ENCODE data around the gene IFNG. TPM values are rescaled to one million over a fixed set of nuclear protein-coding genes. Genes with fewer than 3 reads are reported as not detected.
A peak's percentile ranks its signal among the peaks of the same experiment; 100 is the strongest.

Gene IFNG
- total RNA-seq, 1 experiment from 2014 or later: not detected

GRCh38 chr12:68131867-68132414, 27.6 kb downstream of the IFNG start:
- in situ Hi-C loops (cut with HindIII; ENCODE audit: low pct_unique_long_range_greater_than_20kb, low sequenced_read_pairs): no loop called here
- no peak for DNase-seq (ENCODE audit: low read depth, low spot score)

- DNase-seq (ENCODE audit: low read depth, low spot score): no peak
- in situ Hi-C loops (cut with HindIII; ENCODE audit: low pct_unique_long_range_greater_than_20kb, low sequenced_read_pairs): no loop called here
Measured at GRCh38 chr12:68129979-68130378, 29.6 kb downstream of the IFNG start.

- in situ Hi-C loops (cut with HindIII; ENCODE audit: low pct_unique_long_range_greater_than_20kb, low sequenced_read_pairs): no loop called here
- no peak for DNase-seq (ENCODE audit: low read depth, low spot score)
Measured at GRCh38 chr12:68122236-68122920, 37.2 kb downstream of the IFNG start.

- no peak for DNase-seq (ENCODE audit: low read depth, low spot score)
- in situ Hi-C loops (cut with HindIII; ENCODE audit: low pct_unique_long_range_greater_than_20kb, low sequenced_read_pairs): no loop called here
Measured at GRCh38 chr12:68121143-68121542, 38.4 kb downstream of the IFNG start.

- in situ Hi-C loops (cut with HindIII; ENCODE audit: low pct_unique_long_range_greater_than_20kb, low sequenced_read_pairs): no loop called here
- DNase-seq (ENCODE audit: low read depth, low spot score): no peak
Measured at GRCh38 chr12:68119724-68120211, 39.8 kb downstream of the IFNG start.

GRCh38 chr12:68119250-68119649, 40.3 kb downstream of the IFNG start:
- in situ Hi-C loops (cut with HindIII; ENCODE audit: low pct_unique_long_range_greater_than_20kb, low sequenced_read_pairs): no loop called here
- DNase-seq (ENCODE audit: low read depth, low spot score): no peak

- in situ Hi-C loops (cut with HindIII; ENCODE audit: low pct_unique_long_range_greater_than_20kb, low sequenced_read_pairs): no loop called here
- no peak for DNase-seq (ENCODE audit: low read depth, low spot score)
Measured at GRCh38 chr12:68118096-68118755, 41.3 kb downstream of the IFNG start.

- in situ Hi-C loops (cut with HindIII; ENCODE audit: low pct_unique_long_range_greater_than_20kb, low sequenced_read_pairs): no loop called here
- DNase-seq (ENCODE audit: low read depth, low spot score): no peak
Measured at GRCh38 chr12:68117661-68118060, 41.9 kb downstream of the IFNG start.

- in situ Hi-C loops (cut with HindIII; ENCODE audit: low pct_unique_long_range_greater_than_20kb, low sequenced_read_pairs): no loop called here
- DNase-seq (ENCODE audit: low read depth, low spot score): no peak
Measured at GRCh38 chr12:68115281-68115680, 44.3 kb downstream of the IFNG start.

GRCh38 chr12:68114606-68115005, 44.9 kb downstream of the IFNG start:
- no peak for DNase-seq (ENCODE audit: low read depth, low spot score)
- in situ Hi-C loops (cut with HindIII; ENCODE audit: low pct_unique_long_range_greater_than_20kb, low sequenced_read_pairs): no loop called here

GRCh38 chr12:68113644-68114043, 45.9 kb downstream of the IFNG start:
- in situ Hi-C loops (cut with HindIII; ENCODE audit: low pct_unique_long_range_greater_than_20kb, low sequenced_read_pairs): no loop called here
- peak; percentile 46 for DNase-seq (ENCODE audit: low read depth, low spot score)

- no peak for DNase-seq (ENCODE audit: low read depth, low spot score)
- in situ Hi-C loops (cut with HindIII; ENCODE audit: low pct_unique_long_range_greater_than_20kb, low sequenced_read_pairs): no loop called here
Measured at GRCh38 chr12:68111995-68112394, 47.5 kb downstream of the IFNG start.

GRCh38 chr12:68109444-68110217, 49.9 kb downstream of the IFNG start:
- in situ Hi-C loops (cut with HindIII; ENCODE audit: low pct_unique_long_range_greater_than_20kb, low sequenced_read_pairs): no loop called here
- DNase-seq (ENCODE audit: low read depth, low spot score): no peak

GRCh38 chr12:68109001-68109400, 50.5 kb downstream of the IFNG start:
- in situ Hi-C loops (cut with HindIII; ENCODE audit: low pct_unique_long_range_greater_than_20kb, low sequenced_read_pairs): no loop called here
- DNase-seq (ENCODE audit: low read depth, low spot score): no peak

GRCh38 chr12:68106660-68107059, 52.9 kb downstream of the IFNG start:
- DNase-seq (ENCODE audit: low read depth, low spot score): no peak
- in situ Hi-C loops (cut with HindIII; ENCODE audit: low pct_unique_long_range_greater_than_20kb, low sequenced_read_pairs): no loop called here

GRCh38 chr12:68106160-68106559, 53.4 kb downstream of the IFNG start:
- DNase-seq (ENCODE audit: low read depth, low spot score): peak; percentile 34
- in situ Hi-C loops (cut with HindIII; ENCODE audit: low pct_unique_long_range_greater_than_20kb, low sequenced_read_pairs): no loop called here

Measured in SK-MEL-5 (cell line).